ENCODE results near the gene RING1. TPM values are rescaled to one million over a fixed set of nuclear protein-coding genes. Genes with fewer than 3 reads are reported as not detected.

RING1 gene
- total RNA-seq, 2 experiments from 2014 or later = 26.8 to 27.5 TPM

DNA sequence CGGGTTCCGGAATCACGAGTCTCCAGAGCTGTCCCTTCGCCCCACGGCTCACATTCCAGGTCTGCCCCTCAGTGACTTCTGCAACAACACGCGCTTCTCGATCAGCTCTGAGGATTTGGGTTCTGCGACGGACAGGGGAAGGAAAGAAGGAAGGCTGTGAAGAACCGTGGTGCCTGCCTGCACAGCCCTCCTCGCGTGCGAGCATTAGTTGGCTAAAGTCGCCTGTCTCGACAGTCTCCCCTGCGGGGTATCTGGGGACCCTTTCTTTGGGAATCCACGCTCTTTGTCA, 40.3 kb downstream of the RING1 start:
- peak; percentile 17 for ATAC-seq
- H3K27me3 Mint-ChIP-seq = no peaks in the 10 kb centered on the region

DNA sequence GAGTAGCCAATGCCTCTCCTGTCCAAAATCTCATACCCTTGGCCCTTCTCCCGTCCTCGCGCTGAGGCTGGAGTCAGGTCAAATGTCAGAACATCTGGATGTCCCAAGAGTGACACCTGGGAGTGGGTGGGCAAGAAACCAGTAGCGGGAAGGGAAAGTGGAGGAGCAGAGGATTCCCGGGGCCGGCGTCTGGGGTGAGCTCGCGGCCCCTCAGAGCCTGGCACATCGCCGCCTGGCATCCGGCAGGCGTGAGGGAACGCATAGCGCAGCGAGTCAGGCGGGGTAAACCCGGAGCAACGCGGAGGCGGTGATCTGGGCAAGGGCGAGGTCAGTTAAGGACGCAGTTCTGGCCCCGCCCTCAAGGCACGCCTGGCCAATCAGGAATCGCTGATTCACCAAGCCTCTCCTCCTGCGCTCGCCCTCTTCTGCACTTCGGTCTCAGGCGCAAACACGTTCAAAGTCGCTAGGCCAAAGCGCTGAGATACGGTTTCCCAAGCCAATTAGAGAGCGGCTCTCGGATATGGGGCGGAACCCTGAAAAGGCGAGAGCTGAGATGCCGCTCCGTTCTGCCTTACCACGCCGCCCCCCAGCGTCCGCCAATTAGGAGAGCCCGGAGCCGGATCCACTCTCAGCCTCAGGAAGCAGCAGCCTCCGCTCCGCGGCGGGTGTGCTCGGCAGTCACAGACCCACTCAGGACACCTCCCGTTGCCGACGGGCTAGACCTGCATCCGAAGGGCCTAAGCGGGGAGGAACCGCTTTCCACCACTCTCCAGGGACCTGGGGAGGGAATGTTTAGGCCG, 40.8 kb downstream of the RING1 start:
- peak; percentile 99 for DNase-seq
- H3K27me3 Mint-ChIP-seq = no peaks in the 10 kb centered on the region
- peaks cover 34% of the 10 kb centered on the region for H3K4me1 Mint-ChIP-seq (ENCODE audit: low read depth)
- intact Hi-C loops (cut with micrococcal nuclease) = loop anchor here (2.0 to 10.0 kb wide), 4 partner anchors 37 to 244 kb away; partner anchors contain the start of gene HLA-DOA
- H3K27ac Mint-ChIP-seq = peak overlapping the region; percentile 97
- POLR2A ChIA-PET = interaction anchor here (0.5 to 5.2 kb wide), 30 partner anchors 9 to 445 kb away, joined by 3 to 53 read pairs (median 6); partner anchors contain the start of genes B3GALT4, COL11A2, HSD17B8 and RING1
- TF ChIP-seq CTCF (IDR thresholded peaks at IDR 0.05) = no peak
- peaks cover 28% of the 10 kb centered on the region for H3K36me3 Mint-ChIP-seq (ENCODE audit: low read depth)
- CTCF ChIA-PET = interaction anchor here (0.6 to 5.2 kb wide), 48 partner anchors 10 to 357 kb away, joined by 3 to 75 read pairs (median 6); partner anchors contain the start of genes B3GALT4, HLA-DMA, HLA-DPB1 and HSD17B8
- peak overlapping the region; percentile 92 for H3K4me3 Mint-ChIP-seq
- no peaks in the 10 kb centered on the region for H3K9me3 Mint-ChIP-seq
- ATAC-seq = peak; percentile 91

More for the DNA sequence above, 40.3 kb downstream of the RING1 start:
- DNase-seq = no peak
- peaks cover 28% of the 10 kb centered on the region for H3K36me3 Mint-ChIP-seq (ENCODE audit: low read depth)
- peaks cover 34% of the 10 kb centered on the region for H3K4me1 Mint-ChIP-seq (ENCODE audit: low read depth)
- peak; percentile 65 for TF ChIP-seq CTCF (IDR thresholded peaks at IDR 0.05)
- intact Hi-C loops (cut with micrococcal nuclease) = loop anchor here (2.0 to 10.0 kb wide), 4 partner anchors 36 to 244 kb away; partner anchors contain the start of gene HLA-DOA
- CTCF ChIA-PET = interaction anchor here (0.6 to 5.2 kb wide), 46 partner anchors 10 to 356 kb away, joined by 3 to 75 read pairs (median 6); partner anchors contain the start of genes B3GALT4, HLA-DMA, HLA-DPB1 and HSD17B8
- H3K9me3 Mint-ChIP-seq = no peaks in the 10 kb centered on the region
- POLR2A ChIA-PET = interaction anchor here (0.5 to 5.2 kb wide), 25 partner anchors 9 to 395 kb away, joined by 3 to 53 read pairs (median 6); partner anchors contain the start of genes B3GALT4, COL11A2, HSD17B8 and PSMB9
- H3K4me3 Mint-ChIP-seq = peak overlapping the region; percentile 92
- H3K27ac Mint-ChIP-seq = peak overlapping the region; percentile 97

- Mint-ChIP-seq H3K27me3 (no peaks in the 10 kb centered on the region), H3K4me3 (peak overlapping the region; percentile 92), H3K27ac (peak overlapping the region; percentile 95), H3K9me3 (no peaks in the 10 kb centered on the region), H3K36me3 (ENCODE audit: low read depth) (peaks cover 28% of the 10 kb centered on the region), H3K4me1 (ENCODE audit: low read depth) (peaks cover 34% of the 10 kb centered on the region)
- no peak for TF ChIP-seq CTCF (IDR thresholded peaks at IDR 0.05)
- DNase-seq (peak; percentile 28), ATAC-seq (no peak)
- intact Hi-C loops (cut with micrococcal nuclease) = loop anchor here (2.0 to 10.0 kb wide), 4 partner anchors 38 to 245 kb away; partner anchors contain the start of gene HLA-DOA
- POLR2A ChIA-PET = interaction anchor here (0.5 to 5.2 kb wide), 19 partner anchors 9 to 445 kb away, joined by 3 to 53 read pairs (median 6); partner anchors contain the start of genes B3GALT4, HSD17B8, RING1 and RPS18
- CTCF ChIA-PET = interaction anchor here (0.6 to 5.2 kb wide), 20 partner anchors 12 to 266 kb away, joined by 3 to 75 read pairs (median 8); partner anchors contain the start of genes RING1, RPS18, RXRB and SLC39A7
Measured at GRCh38 chr6:33249732-33250630, 41.7 kb downstream of the RING1 start.

- Mint-ChIP-seq H3K36me3 (ENCODE audit: low read depth) (peaks cover 31% of the 10 kb centered on the region), H3K27ac (peak overlapping the region; percentile 95), H3K27me3 (no peaks in the 10 kb centered on the region), H3K4me1 (ENCODE audit: low read depth) (peaks cover 34% of the 10 kb centered on the region), H3K9me3 (no peaks in the 10 kb centered on the region), H3K4me3 (peak overlapping the region; percentile 92)
- DNase-seq (no peak), ATAC-seq (no peak)
- intact Hi-C loops (cut with micrococcal nuclease) = no loop called here
- ChIA-PET CTCF (interaction anchor here (0.8 to 4.7 kb wide), 7 partner anchors 20 to 266 kb away, joined by 3 to 75 read pairs (median 5); partner anchors contain the start of genes RPS18, RXRB, SLC39A7 and VPS52), POLR2A (interaction anchor here (1.0 to 5.2 kb wide), 13 partner anchors 8 to 444 kb away, joined by 3 to 53 read pairs (median 6); partner anchors contain the start of genes B3GALT4, RING1, RPS18 and VPS52)
- TF ChIP-seq CTCF (IDR thresholded peaks at IDR 0.05) = no peak
Measured at GRCh38 chr6:33250731-33251130, 42.4 kb downstream of the RING1 start.

Data from activated CD8-positive, alpha-beta T cell treated with anti-CD3 and anti-CD28 coated beads for 36 hours (primary cell).